Stimulated activated memory B cell treated with anti-CD40 and anti-IgM and Interleukin-4, amounts not matched to agents 10 μg/mL and 1 μg/mL and 100 μg/mL, for 72 hours (primary cell): Measurements from ENCODE around the gene PNRC2.

ENCODE experiments used
- ATAC-seq: fragments of 150-1000 bp; cut with Tn5 transposase; 2 replicates; pipeline ENCODE4 v1.10.0; 2021
- H3K27ac Mint-ChIP-seq: one replicate; pipeline ENCODE4 v1.8.0; 2022; ENCODE audit warnings: mild to moderate bottlenecking, mixed read lengths
- H3K27me3 Mint-ChIP-seq: one replicate; pipeline ENCODE4 v1.8.0; 2022; ENCODE audit warnings: mixed read lengths
- H3K36me3 Mint-ChIP-seq: one replicate; pipeline ENCODE4 v1.8.0; 2022; ENCODE audit warnings: mixed read lengths
- H3K4me1 Mint-ChIP-seq: one replicate; pipeline ENCODE4 v1.8.0; 2022; ENCODE audit warnings: mixed read lengths
- H3K4me3 Mint-ChIP-seq: one replicate; pipeline ENCODE4 v1.8.0; 2022; ENCODE audit warnings: mild to moderate bottlenecking, moderate library complexity, mixed read lengths
- H3K9me3 Mint-ChIP-seq: one replicate; pipeline ENCODE4 v1.8.0; 2022; ENCODE audit warnings: mixed read lengths

Gene PNRC2

GRCh38 chr1:23959461-23960290, at the start of gene PNRC2:
TSS of gene PNRC2 (plus strand) at chr1:23959828. CDS start at chr1:23961458, 1,630 bp downstream.
- Mint-ChIP-seq H3K4me3 (peak within 1 kb of the TSS; percentile 100), H3K9me3 (no peaks in the 10 kb centered on the region), H3K4me1 (peaks cover 68% of the 10 kb centered on the region), H3K27me3 (no peaks in the 10 kb centered on the region), H3K36me3 (peaks cover 20% of the 10 kb centered on the region), H3K27ac (peak within 1 kb of the TSS; percentile 100)
- peak; percentile 95 for ATAC-seq

- peak; percentile 7 for ATAC-seq
- Mint-ChIP-seq H3K9me3 (no peaks in the 10 kb centered on the region), H3K36me3 (peaks cover 59% of the 10 kb centered on the region), H3K27ac (peak overlapping the region; percentile 91), H3K27me3 (no peaks in the 10 kb centered on the region), H3K4me3 (peak overlapping the region; percentile 98), H3K4me1 (peaks cover 85% of the 10 kb centered on the region)
These were observed 49.5 kb upstream of the PNRC2 start for GRCh38 chr1:23910144-23910543.

- Mint-ChIP-seq H3K27me3 (no peaks in the 10 kb centered on the region), H3K36me3 (peaks cover 54% of the 10 kb centered on the region), H3K9me3 (no peaks in the 10 kb centered on the region), H3K4me1 (peaks cover 85% of the 10 kb centered on the region), H3K27ac (peak overlapping the region; percentile 91), H3K4me3 (peak overlapping the region; percentile 98)
- peak; percentile 52 for ATAC-seq
These were observed 48.9 kb upstream of the PNRC2 start for GRCh38 chr1:23910553-23911246.

GRCh38 chr1:23911921-23912320, 47.7 kb upstream of the PNRC2 start:
- no peaks in the 10 kb centered on the region for H3K27me3 Mint-ChIP-seq
- peak overlapping the region; percentile 91 for H3K27ac Mint-ChIP-seq
- H3K4me1 Mint-ChIP-seq: peaks cover 85% of the 10 kb centered on the region
- H3K4me3 Mint-ChIP-seq: peak overlapping the region; percentile 98
- no peaks in the 10 kb centered on the region for H3K9me3 Mint-ChIP-seq
- H3K36me3 Mint-ChIP-seq: peaks cover 42% of the 10 kb centered on the region
- ATAC-seq: no peak

- Mint-ChIP-seq H3K9me3 (no peaks in the 10 kb centered on the region), H3K4me1 (peaks cover 79% of the 10 kb centered on the region), H3K27me3 (no peaks in the 10 kb centered on the region), H3K27ac (peak within 1 kb of the TSS; percentile 91), H3K36me3 (peaks cover 40% of the 10 kb centered on the region), H3K4me3 (peak within 1 kb of the TSS; percentile 98)
- peak; percentile 79 for ATAC-seq
These were observed 46.3 kb upstream of the PNRC2 start, which contains the start of gene CNR2 for GRCh38 chr1:23913212-23913880. TSS of gene CNR2 (minus strand) at chr1:23913362. CDS start at chr1:23875617, 37,745 bp downstream.

- H3K27ac Mint-ChIP-seq: peak overlapping the region; percentile 91
- peaks cover 68% of the 10 kb centered on the region for H3K4me1 Mint-ChIP-seq
- H3K36me3 Mint-ChIP-seq: peaks cover 24% of the 10 kb centered on the region
- H3K4me3 Mint-ChIP-seq: no peak overlapping the region
- H3K9me3 Mint-ChIP-seq: no peaks in the 10 kb centered on the region
- H3K27me3 Mint-ChIP-seq: no peaks in the 10 kb centered on the region
- no peak for ATAC-seq
These were observed 44.7 kb upstream of the PNRC2 start for GRCh38 chr1:23914921-23915320.

- peaks cover 20% of the 10 kb centered on the region for H3K36me3 Mint-ChIP-seq
- no peak for ATAC-seq
- H3K27me3 Mint-ChIP-seq: no peaks in the 10 kb centered on the region
- H3K9me3 Mint-ChIP-seq: no peaks in the 10 kb centered on the region
- peak overlapping the region; percentile 91 for H3K27ac Mint-ChIP-seq
- peaks cover 64% of the 10 kb centered on the region for H3K4me1 Mint-ChIP-seq
- H3K4me3 Mint-ChIP-seq: no peak overlapping the region
These were observed 44.2 kb upstream of the PNRC2 start for GRCh38 chr1:23915466-23915865.

GRCh38 chr1:23916209-23917131, 43.2 kb upstream of the PNRC2 start:
- Mint-ChIP-seq H3K27ac (peak overlapping the region; percentile 91), H3K4me3 (no peak overlapping the region), H3K4me1 (peaks cover 54% of the 10 kb centered on the region), H3K36me3 (peaks cover 10% of the 10 kb centered on the region), H3K9me3 (no peaks in the 10 kb centered on the region), H3K27me3 (no peaks in the 10 kb centered on the region)
- peak; percentile 84 for ATAC-seq

GRCh38 chr1:23922321-23922943, 37.2 kb upstream of the PNRC2 start:
- no peaks in the 10 kb centered on the region for H3K36me3 Mint-ChIP-seq
- H3K9me3 Mint-ChIP-seq: no peaks in the 10 kb centered on the region
- H3K27ac Mint-ChIP-seq: peak overlapping the region; percentile 37
- no peak overlapping the region for H3K4me3 Mint-ChIP-seq
- no peaks in the 10 kb centered on the region for H3K27me3 Mint-ChIP-seq
- H3K4me1 Mint-ChIP-seq: peaks cover 11% of the 10 kb centered on the region
- ATAC-seq: no peak

GRCh38 chr1:23923592-23924499, 35.8 kb upstream of the PNRC2 start:
- H3K9me3 Mint-ChIP-seq: no peaks in the 10 kb centered on the region
- no peak overlapping the region for H3K4me3 Mint-ChIP-seq
- peaks cover 11% of the 10 kb centered on the region for H3K4me1 Mint-ChIP-seq
- no peaks in the 10 kb centered on the region for H3K36me3 Mint-ChIP-seq
- H3K27ac Mint-ChIP-seq: peak overlapping the region; percentile 13
- ATAC-seq: no peak
- H3K27me3 Mint-ChIP-seq: no peaks in the 10 kb centered on the region

GRCh38 chr1:23924601-23925000, 35.0 kb upstream of the PNRC2 start:
- H3K27me3 Mint-ChIP-seq: no peaks in the 10 kb centered on the region
- H3K36me3 Mint-ChIP-seq: no peaks in the 10 kb centered on the region
- H3K9me3 Mint-ChIP-seq: no peaks in the 10 kb centered on the region
- H3K27ac Mint-ChIP-seq: peak overlapping the region; percentile 24
- ATAC-seq: no peak
- H3K4me1 Mint-ChIP-seq: peaks cover 9% of the 10 kb centered on the region
- no peak overlapping the region for H3K4me3 Mint-ChIP-seq

- Mint-ChIP-seq H3K4me3 (no peak overlapping the region), H3K4me1 (peaks cover 5% of the 10 kb centered on the region), H3K27me3 (no peaks in the 10 kb centered on the region), H3K36me3 (no peaks in the 10 kb centered on the region), H3K9me3 (no peaks in the 10 kb centered on the region), H3K27ac (peak overlapping the region; percentile 24)
- no peak for ATAC-seq
These were observed 34.3 kb upstream of the PNRC2 start for GRCh38 chr1:23925279-23925678.

- H3K4me3 Mint-ChIP-seq: no peak overlapping the region
- H3K4me1 Mint-ChIP-seq: peaks cover 22% of the 10 kb centered on the region
- no peaks in the 10 kb centered on the region for H3K9me3 Mint-ChIP-seq
- no peaks in the 10 kb centered on the region for H3K27me3 Mint-ChIP-seq
- H3K27ac Mint-ChIP-seq: peak overlapping the region; percentile 22
- no peaks in the 10 kb centered on the region for H3K36me3 Mint-ChIP-seq
- no peak for ATAC-seq
These were observed 32.5 kb upstream of the PNRC2 start for GRCh38 chr1:23927097-23927496.
